GM12801 (cell line): Measurements from ENCODE around the gene RAB40A.

Source experiments
- TF ChIP-seq, protein P1 (sequence below): IDR thresholded peaks from one replicate; pipeline ENCODE4 v1.5.1; 2011; ENCODE audit warnings: control low read depth; ENCODE audit not compliant: insufficient read length; ENCODE audit errors: extremely low read depth

The RAB40A gene

DNA sequence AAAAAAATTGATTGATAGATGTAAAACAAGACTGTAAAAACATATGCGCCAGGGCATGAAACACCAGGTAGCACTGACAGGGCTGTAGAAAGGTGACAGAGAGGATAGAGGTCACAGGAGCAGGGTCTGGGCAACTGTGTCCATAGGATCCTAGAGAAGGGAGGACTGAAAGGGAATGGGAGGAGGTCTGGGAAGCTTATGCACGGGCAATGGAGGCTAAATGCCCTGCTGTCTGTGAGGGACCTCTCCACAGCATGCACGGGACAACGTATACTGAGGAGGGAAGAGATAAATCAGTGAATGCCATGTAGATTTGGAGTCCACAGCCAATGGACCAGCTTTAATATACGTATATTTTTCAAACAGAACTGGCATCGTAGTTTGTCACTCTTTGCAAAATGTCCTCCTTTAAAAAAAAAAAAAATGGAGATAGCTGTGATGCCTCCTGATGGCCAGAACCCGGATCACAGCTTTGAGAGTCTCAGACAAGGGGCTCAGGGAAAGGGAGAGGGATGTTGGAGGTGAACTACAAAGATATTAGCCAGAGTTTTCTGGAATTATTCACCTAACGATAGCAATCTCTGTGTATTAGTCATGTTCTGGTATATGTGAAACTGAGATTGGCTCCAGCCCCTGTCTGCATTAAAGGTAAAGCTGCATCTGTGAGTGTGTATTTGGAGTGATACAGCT, 16.0 kb downstream of the RAB40A start:
- TF ChIP-seq, protein P1, sequence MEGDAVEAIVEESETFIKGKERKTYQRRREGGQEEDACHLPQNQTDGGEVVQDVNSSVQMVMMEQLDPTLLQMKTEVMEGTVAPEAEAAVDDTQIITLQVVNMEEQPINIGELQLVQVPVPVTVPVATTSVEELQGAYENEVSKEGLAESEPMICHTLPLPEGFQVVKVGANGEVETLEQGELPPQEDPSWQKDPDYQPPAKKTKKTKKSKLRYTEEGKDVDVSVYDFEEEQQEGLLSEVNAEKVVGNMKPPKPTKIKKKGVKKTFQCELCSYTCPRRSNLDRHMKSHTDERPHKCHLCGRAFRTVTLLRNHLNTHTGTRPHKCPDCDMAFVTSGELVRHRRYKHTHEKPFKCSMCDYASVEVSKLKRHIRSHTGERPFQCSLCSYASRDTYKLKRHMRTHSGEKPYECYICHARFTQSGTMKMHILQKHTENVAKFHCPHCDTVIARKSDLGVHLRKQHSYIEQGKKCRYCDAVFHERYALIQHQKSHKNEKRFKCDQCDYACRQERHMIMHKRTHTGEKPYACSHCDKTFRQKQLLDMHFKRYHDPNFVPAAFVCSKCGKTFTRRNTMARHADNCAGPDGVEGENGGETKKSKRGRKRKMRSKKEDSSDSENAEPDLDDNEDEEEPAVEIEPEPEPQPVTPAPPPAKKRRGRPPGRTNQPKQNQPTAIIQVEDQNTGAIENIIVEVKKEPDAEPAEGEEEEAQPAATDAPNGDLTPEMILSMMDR = no peak

DNA sequence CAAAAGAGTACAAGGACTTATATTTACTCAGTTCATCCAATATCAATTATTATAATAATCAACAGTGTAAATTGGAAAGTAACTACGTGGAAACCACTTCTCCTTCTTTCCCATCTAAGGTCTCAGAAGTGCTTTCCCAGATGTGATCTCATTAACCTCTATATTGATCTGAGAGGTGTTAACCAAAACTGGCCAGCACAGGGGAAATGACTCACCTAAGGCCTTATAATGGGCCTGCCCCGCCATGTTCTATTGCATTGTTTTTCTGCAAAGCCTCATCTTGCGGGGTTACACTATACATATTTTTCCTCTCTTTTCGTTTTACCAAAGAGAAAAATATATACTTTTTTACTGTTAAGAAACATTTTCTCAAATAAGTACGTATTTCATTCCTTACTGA, 20.5 kb downstream of the RAB40A start:
- TF ChIP-seq, protein P1 = no peak

DNA sequence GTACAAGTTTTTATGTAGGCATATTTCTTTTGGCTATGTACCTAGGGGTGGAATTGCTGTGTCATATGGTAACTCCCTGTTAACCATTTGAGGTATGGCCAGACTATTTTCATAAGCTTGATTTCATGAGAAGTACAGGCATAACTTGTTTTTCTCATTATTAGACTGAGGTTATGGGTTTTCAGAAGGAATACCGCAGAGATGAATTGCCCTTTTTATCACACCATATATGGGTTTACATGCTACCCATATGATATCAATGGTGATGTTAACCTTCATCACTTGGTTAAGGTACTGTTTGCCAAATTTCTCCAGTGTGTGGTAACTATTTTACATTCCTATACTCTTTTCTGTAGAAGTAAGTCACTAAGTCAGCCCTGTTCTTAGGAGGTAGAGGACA, 23.5 kb downstream of the RAB40A start:
- TF ChIP-seq, protein P1 = no peak

DNA sequence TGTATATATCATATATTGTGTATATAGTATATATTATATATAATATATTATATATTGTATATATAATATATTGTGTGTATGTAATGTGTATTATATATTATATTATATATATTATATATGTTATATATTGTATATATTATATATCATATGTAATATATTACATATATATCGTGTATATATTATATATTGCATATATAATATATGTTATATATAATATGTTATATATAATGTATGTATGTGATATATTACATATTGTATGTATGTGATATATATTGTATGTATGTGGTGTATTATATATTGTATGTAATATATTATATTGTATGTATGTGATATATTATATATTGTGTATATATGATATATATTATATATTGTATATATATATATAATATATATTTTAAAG, 30.5 kb downstream of the RAB40A start:
- TF ChIP-seq, protein P1 = no peak

DNA sequence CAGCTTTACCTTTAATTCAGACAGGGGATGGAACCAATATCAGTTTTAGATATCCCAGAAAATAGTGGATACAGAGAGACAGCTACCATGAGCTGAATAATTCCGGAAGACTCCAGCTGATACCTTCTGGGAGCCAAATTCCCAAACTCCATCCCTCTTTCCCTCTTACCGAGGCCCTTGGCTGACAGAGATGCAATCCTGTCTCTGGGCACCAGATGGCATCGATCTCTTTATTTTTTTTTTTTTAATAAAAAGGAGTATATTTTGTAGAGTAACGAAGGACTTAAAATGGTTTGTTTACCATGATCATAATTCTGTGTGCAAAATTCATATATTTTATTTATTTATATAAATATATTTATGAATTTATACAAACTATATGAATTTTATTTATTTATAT, 31.0 kb downstream of the RAB40A start:
- TF ChIP-seq, protein P1 = no peak

DNA sequence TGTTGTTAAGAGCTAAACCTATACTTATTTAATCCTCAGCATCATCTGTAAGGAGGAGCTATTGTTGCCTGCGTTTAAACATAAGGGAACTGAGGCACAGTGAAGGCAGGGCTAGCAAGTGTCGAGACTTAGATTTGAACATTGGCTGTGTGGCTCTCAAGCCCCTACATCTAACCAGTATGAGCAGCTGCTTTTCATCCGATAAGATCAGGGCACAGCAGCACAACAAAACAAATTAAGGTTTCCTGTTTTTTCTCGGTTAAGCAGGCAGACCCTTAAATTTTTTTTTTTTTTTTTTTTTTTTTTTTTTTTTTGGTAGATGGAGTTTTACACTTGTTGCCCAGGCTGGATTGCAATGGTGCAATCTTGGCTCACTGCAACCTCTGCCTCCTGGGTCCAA, 35.6 kb downstream of the RAB40A start:
- TF ChIP-seq, protein P1 = no peak

DNA sequence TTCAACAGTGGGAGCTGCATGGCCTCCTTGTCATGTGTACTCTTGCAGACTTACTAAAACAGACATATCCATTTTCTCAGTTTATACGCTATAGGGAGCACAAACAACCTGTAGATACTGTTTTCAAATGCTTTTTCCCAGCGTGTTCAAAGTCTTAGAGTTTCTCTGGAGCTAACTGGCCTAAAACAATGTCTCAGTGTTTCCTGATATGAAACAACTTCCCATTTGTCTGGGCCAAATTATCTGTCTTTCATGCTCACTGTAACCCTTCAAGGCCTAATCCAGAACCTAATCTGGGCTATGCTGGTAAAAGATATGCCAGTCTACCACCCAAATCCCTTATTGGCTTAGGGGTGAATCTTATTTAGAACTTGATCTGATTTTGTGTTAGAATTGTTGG, 38.8 kb downstream of the RAB40A start:
- TF ChIP-seq, protein P1 = no peak
